GM18909 (cell line): ENCODE results near the gene PDIA5.

ENCODE experiments used
- ATAC-seq: cut with Tn5 transposase; IDR thresholded peaks from one replicate; pipeline ENCODE4 v1.9.1; 2021; ENCODE audit warnings: mild to moderate bottlenecking; ENCODE audit not compliant: unreplicated experiment, poor library complexity

PDIA5 gene

DNA sequence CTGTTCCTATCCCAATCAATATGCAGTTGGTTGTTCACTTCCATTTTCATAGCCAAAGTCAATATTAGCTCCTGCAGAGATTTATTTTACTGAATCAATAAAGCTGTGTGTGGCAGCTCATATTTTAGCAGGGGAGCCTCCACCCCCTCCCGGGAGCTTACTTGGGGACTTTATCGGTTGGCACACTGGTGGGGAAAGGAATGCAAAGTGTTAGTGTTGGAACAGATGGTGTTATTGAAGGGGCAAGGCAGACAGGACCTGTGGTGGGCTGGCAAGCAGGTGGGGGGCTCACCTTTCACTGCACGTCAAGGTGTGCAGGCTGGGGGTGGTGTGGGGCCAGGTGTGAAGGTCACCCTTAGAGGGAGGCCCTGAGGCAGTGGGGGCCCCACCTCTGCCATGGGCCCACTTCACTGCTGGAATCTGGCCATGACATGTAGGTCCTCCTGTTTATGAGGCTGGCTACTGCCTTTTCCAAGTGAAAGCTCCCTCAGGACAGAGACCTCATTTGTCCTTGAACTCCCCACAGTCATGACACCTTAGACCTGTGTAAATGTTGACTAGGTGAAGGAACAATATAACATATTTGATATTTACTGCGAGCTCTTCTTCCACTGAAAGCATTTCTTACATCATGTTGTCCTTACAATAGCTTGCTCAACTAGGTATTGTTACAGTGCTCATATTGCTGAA is 90.9 kb downstream of the PDIA5 start:
- ATAC-seq = no peak

GRCh38 chr3:123158330-123158729 is 91.5 kb downstream of the PDIA5 start:
- no peak for ATAC-seq

DNA sequence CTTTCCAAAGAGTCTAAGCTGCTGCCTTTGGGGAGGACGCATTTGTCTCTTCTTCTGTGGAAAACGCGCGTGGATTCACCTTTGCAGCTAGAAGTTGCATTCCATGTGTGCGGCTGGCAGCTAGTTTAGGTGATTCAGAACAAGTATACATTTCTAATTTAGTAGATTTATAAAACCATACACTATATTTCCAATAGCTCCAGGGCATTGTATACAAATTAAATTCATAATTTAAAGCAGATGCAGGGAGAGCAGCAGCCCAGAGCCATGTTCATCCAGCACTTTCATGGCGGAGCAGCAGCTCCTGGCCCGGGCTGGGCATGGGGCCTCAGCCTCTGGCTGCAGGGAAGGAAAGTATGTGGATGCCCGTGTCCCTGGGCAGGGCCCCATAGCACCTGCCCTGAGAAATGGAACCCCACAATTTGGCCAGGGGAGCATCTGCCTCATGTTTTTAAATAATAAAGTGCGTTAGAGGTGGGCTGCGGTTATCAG is 92.1 kb downstream of the PDIA5 start:
- ATAC-seq = no peak

DNA sequence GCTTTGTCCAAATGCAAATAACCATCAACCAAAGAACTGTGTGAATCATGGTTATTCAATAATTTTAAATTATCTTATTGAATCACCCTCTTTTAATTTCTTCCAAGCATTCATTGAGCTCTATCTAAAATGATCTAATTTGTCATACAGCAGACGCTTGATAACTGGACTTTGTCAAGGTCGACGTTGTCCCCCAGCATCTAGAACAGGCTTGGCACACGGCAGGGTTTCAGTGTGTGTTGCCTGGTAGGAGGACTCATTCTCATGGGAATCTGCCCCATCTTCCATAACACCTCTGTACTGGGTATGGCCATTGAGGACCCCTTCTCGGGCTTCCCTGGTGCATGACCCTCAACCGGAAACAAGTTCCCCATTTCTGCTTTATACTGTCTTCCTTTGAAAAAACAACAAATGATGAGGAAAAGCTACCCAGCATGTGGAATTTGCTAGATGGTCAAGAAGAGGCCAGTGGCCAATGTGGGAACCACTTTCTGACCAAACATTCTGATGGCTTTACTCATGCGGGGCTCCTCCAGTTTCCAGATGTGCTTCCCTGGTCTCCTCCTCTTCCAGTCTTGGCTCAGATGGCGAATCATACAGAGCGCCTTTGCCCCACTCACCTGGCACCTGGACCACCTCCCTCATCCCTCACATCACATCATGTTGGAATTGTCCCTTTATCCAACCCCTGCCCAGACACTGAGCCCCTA is 93.3 kb downstream of the PDIA5 start:
- ATAC-seq = no peak

GRCh38 chr3:123161167-123161566 is 94.3 kb downstream of the PDIA5 start:
- ATAC-seq = no peak

DNA sequence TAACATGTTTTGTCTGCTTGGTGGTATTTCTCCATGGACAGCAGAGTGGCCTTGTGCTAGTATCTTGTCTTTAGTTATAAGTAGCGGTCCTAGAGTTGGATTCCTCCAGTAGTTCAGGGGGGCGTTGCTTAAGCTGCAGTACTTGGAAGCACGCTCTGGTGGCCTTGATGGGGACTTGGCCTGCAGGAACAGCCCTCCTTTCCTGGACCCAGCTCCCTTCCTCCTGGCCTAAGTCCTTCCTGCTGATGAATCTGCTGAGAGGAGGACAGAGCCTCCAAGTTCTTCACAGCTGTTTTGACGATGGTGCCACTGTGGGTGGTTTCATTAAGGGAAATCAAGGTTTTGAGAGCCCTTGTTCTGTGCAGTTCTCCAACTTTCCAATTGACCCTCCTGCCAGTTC is 96.3 kb downstream of the PDIA5 start:
- ATAC-seq = no peak

DNA sequence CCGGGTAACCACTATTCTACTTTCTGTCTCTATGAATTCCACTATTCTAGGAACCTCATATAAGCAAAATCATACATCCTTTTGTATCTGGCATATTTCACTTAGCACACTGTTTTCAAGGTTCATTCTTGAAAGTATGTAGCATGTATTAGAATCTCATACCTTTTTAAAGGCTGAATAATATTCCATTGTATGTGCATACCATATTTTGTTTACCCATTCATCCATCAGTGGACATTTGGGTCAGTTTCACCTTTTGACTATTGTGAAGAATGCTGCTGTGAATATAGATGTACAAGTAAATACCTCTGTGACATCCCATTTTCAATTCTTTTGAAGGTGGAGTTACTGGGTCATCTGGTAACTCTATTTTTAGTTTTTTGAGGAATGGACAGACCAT is 98.3 kb downstream of the PDIA5 start:
- no peak for ATAC-seq

DNA sequence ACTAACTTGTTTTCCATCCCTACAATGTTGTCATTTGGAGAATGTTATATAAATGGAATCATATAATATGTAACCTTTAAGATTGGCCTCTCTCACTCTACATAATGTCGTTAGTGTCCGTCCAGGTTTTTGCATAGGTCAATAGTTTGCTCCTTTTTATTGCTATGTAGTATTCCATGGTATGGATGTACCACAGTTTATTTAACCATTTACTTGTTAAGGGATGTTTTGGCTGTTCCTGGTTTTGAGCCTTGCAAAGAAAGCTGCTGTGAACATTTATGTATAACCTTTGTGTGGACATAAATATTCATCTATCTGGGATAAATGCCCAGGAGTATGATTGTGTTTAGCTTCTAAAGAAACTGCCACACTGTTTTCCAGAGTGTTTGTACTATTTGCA is 100.9 kb downstream of the PDIA5 start:
- ATAC-seq = no peak

DNA sequence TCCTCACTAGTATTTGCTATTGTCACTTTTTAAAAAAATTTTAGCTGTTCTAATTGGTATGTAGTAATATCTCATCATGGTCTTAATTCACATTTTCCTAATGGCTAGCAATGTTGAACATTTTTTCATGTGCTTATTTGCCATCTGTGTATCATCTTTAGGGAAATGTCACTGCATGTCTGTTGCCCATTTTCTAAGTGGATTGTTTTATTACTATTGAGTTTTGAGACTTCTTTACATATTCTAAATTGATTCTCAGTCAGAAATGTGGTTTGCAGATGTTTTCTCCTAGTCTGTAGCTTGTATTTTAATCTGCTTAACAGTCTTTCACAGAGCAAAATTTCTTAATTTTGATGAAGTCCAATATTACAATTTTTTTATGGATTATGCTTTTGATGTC is 101.3 kb downstream of the PDIA5 start:
- no peak for ATAC-seq

- no peak for ATAC-seq
Observed at GRCh38 chr3:123168605-123169004, 101.8 kb downstream of the PDIA5 start.

DNA sequence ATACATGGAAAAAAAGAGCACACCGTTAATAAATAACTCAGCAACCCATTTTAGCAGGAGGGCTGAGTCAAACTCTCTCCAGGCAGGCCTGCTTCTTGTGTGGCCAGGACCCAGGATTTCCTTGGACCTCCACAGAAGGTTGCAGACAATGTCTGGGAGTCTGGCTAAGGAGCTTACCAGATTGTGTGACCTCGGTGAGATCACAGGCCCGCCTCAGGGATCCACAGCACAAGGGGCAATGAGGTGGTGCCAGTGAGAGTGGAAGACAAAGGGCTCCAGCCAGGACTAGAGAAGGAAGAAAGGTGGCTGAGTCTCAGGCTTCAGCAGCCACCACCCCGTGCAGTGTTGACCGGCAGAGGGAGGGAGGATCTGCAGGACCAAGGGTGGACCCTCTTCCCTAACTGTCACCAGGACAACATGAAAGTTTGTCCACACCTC is 102.7 kb downstream of the PDIA5 start:
- no peak for ATAC-seq

GRCh38 chr3:123169930-123170329 is 103.1 kb downstream of the PDIA5 start:
- ATAC-seq = no peak

- no peak for ATAC-seq
Observed at GRCh38 chr3:123180791-123181190, 114.0 kb downstream of the PDIA5 start.

- no peak for ATAC-seq
Observed at GRCh38 chr3:123186695-123187094, 119.9 kb downstream of the PDIA5 start.

DNA sequence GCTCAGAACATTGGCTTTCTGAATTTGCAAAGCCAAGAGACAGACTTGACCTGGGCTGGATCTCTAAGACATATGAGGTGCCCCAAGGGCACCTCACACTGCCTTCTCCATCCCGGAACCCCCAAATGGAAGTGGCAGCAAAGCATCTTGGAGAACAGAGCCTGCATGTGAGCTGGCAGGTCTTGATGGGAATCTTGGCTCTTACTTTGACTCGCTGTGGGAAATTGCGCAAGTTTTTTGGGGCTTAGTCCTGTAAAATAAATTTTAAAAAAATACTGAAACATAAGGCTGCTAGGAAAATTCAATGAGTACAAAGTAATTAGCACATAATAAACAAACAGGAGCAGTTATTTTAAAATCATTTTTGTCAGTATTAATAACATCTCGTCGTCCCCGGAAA is 121.2 kb downstream of the PDIA5 start:
- no peak for ATAC-seq

GRCh38 chr3:123193448-123194101 is 126.8 kb downstream of the PDIA5 start:
- ATAC-seq = no peak

DNA sequence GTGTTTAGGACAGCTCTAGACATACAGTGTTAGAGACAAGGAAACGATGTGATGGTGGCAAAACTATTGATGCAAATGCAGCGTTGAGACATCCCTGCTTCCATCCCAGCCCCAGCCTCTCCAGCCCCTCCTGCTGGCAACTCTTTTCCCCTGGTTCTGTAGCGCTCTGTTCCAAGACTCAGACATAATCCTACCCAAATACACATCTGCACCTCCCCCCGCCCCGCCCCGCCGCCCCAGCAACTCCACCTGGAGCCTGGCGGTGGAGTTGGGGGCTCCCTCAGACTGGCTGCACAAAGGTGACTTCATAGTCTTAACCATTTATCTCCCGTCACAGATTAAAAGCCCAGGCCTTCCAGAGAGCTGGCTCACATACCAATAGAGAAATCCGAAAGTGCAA is 127.7 kb downstream of the PDIA5 start:
- ATAC-seq = no peak

GRCh38 chr3:123198372-123198771 is 131.5 kb downstream of the PDIA5 start:
- ATAC-seq = no peak

DNA sequence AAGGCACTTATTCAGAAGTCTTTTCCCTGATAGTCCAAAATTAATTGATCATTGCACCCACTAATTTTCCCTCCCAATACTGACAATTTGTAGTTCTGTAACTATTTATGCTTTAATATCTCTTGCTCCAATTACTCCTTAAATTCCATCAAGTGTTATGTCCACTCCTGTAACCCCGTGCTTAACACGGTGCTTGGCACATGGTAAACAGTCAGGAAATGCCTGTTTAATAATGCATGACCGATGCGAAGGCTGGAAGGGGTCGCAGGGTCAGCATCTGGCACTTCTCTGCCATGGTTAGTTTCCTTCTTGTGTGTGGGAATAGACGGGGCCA is 134.4 kb downstream of the PDIA5 start:
- no peak for ATAC-seq

DNA sequence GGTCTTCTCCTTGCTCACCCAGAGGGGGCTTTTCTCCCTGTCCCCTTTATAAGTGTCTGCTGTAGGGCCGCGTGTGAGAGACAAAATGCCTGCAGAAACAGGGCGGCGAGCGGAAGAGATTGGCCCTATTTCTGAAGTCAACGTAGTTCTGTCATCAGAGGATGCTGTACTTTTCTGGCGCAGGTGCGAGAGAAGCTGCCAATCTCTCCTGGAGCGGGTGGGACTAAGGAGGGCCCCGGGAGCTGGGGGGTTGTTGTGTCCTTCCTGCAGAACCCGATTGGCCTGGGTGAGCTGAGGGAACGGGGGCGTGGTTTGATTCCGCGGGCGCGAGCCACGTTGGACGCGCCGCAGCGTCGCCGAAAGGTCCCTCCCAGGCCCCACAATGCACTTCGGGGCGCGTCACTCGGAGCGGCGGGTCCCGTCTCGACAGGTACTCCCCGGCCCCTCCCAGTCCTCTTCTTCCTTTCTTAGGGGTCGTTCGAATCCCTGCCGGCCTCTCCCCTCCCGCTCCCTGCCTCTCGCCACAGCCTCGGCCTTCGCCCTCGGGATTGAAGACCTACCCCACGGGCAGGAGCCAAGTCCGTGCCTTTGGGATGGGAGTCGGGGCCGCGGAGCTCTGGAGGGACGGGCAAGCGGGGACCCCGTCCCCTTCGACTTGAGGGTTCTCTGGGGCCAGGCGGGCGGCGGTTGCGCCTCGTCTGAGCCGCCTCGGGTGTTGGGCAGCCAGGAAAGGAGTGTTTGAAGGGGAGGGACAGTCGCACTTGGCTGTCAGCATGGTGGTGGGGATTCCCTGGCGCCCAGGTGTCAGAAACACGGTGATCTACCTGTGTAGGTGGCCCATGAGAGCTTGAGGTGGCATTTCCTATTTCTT is 135.0 kb downstream of the PDIA5 start, which contains the start of gene SEC22A:
SEC22A (plus strand) TSS at position 387 of the 871 bp plus-strand sequence. CDS start 7,275 bp downstream, outside the sequence.
- peak; percentile 98 for ATAC-seq
